GM12878 (cell line): ENCODE measurements around the gene SPATA31D1. TPM values are rescaled to one million over a fixed set of nuclear protein-coding genes. Genes with fewer than 3 reads are reported as not detected.
"Not testable (repeated sequence)": the region's sequence is repeated elsewhere in the genome, so short reads cannot be mapped to it uniquely, and the experiment has no call there.

Source experiments
- ATAC-seq: fragments of 200-7000 bp; cut with Tn5 transposase; 3 replicates; pipeline ENCODE4 v1.9.1; 2020; ENCODE audit warnings: mild to moderate bottlenecking, moderate library complexity
- Bru-seq: library from RNA; stranded (reverse); fragments of 400-500 nt; gene quantifications from one replicate; lab custom pipeline; 2021; lab: Mats Ljungman, UMichigan
- BruChase-seq, 2 experiments: library from RNA; stranded (reverse); fragments of 400-500 nt; gene quantifications; one replicate each; lab custom pipeline; 2021; lab: Mats Ljungman, UMichigan
- BruUV-seq: library from RNA; stranded (reverse); fragments of 400-500 nt; replicated peaks from 2 replicates; lab custom pipeline; 2021; lab: Mats Ljungman, UMichigan
- CTCF ChIA-PET: fragments of 300-600 bp; sonication (Branson Sonifier 250); formaldehyde crosslinking; extraction: SDS; loops from one replicate; lab custom pipeline; 2021; ENCODE audit warnings: inconsistent platforms; lab: Yijun Ruan, JAX
- POLR2A ChIA-PET: fragments of 350-600 bp; formaldehyde crosslinking; extraction: SDS; loops from one replicate; lab custom pipeline; 2021; ENCODE audit warnings: inconsistent platforms; lab: Charles Lee
- RAD21 ChIA-PET: fragments of 300-600 bp; sonication (Branson Sonifier 250); formaldehyde crosslinking; loops from one replicate; lab custom pipeline; 2023; ENCODE audit warnings: antibody characterized with exemption; ENCODE audit not compliant: unreplicated experiment; lab: Charles Lee
- SMC1A ChIA-PET: fragments of 300-600 bp; sonication (Branson Sonifier 250); formaldehyde crosslinking; loops from one replicate; lab custom pipeline; 2023; ENCODE audit not compliant: unreplicated experiment, uncharacterized antibody; lab: Charles Lee
- DNase-seq: peaks from one replicate; pipeline ENCODE4 v3.0.0-alpha.2; 2011; ENCODE audit warnings: low read depth, low spot score
- FAIRE-seq: peaks from 3 replicates; lab custom pipeline; 2011; peaks lifted over from hg19 to GRCh38; lab: Jason Lieb, UNC
- H2AFZ ChIP-seq: 2 replicates; pipeline ENCODE4 v1.6.0; 2011; ENCODE audit warnings: low read depth, low read length, control low read depth; ENCODE audit not compliant: control insufficient read depth
- H3K27ac ChIP-seq: 2 replicates; pipeline ENCODE4 v1.5.1; 2011; ENCODE audit warnings: control low read depth; ENCODE audit not compliant: control insufficient read depth, insufficient read depth
- H3K27me3 ChIP-seq, 2 experiments: replicated peaks in 1 of 2; 2 replicates each; pipeline versions ENCODE4 v1.6.0 to v1.6.1; 2011; ENCODE audit warnings: low read length in 1 of 2; ENCODE audit not compliant: control insufficient read depth in 2 of 2, insufficient read depth in 2 of 2
- H3K36me3 ChIP-seq, 2 experiments: 2 replicates each; pipeline ENCODE4 v1.5.1; 2011; ENCODE audit warnings: low read length in 1 of 2; ENCODE audit not compliant: control insufficient read depth in 2 of 2, insufficient read depth in 2 of 2
- H3K4me1 ChIP-seq: 2 replicates; pipeline ENCODE4 v1.6.1; 2011; ENCODE audit warnings: mild to moderate bottlenecking, low read length, moderate library complexity, mixed read lengths; ENCODE audit not compliant: control insufficient read depth, insufficient read depth
- H3K4me2 ChIP-seq: 2 replicates; pipeline ENCODE4 v1.6.0; 2011; ENCODE audit warnings: control low read depth; ENCODE audit not compliant: control insufficient read depth, insufficient read depth
- H3K4me3 ChIP-seq: fragments of 200-600 bp; sonication (generic); 2 replicates; pipeline ENCODE4 v1.5.1; 2016
- H3K79me2 ChIP-seq: 2 replicates; pipeline ENCODE4 v1.6.0; 2011; ENCODE audit warnings: low read length; ENCODE audit not compliant: control insufficient read depth, insufficient read depth
- H3K9ac ChIP-seq: 2 replicates; pipeline ENCODE4 v1.8.0; 2011; ENCODE audit warnings: low read length, control low read depth, mixed read lengths; ENCODE audit not compliant: control insufficient read depth, insufficient read depth
- H3K9me3 ChIP-seq: replicated peaks from 3 replicates; pipeline ENCODE4 v1.5.1; 2011; ENCODE audit warnings: mild to moderate bottlenecking, low read length; ENCODE audit not compliant: control insufficient read depth, insufficient read depth
- H4K20me1 ChIP-seq: 2 replicates; pipeline ENCODE4 v1.6.0; 2011; ENCODE audit not compliant: control insufficient read depth, insufficient read depth
- WGBS: methylation state at CpG from one replicate; pipeline ENCODE4 v1.1.6; 2016; ENCODE audit warnings: low lambda C conversion rate; ENCODE audit not compliant: insufficient replicate concordance, insufficient coverage; ENCODE audit errors: missing lambda C conversion rate; 5-methylcytosine and 5-hydroxymethylcytosine counted together
- in situ Hi-C: fragments of 300-500 bp; cut with MboI; formaldehyde crosslinking; loops from 9 replicates; pipeline ENCODE4 v1.14.3; 2018; ENCODE audit warnings: mixed read lengths
- intact Hi-C: fragments of 100-400 bp; cut with micrococcal nuclease; formaldehyde crosslinking; loops from one replicate; pipeline ENCODE4 v1.14.2; 2022; ENCODE audit not compliant: unreplicated experiment
- long read RNA-seq, 2 experiments: library from polyadenylated mRNA; unstranded; transcript quantifications; one replicate each; pipeline ENCODE4 v2.0.0, GENCODE V29; 2019 to 2020
- polyA minus RNA-seq, 3 experiments: library from RNA; depleted of rRNA, polyadenylated mRNA; stranded (reverse); fragments of >200 nt; gene quantifications; 2 replicates each; pipeline ENCODE4 v1.2.3, GENCODE V29; 2011
- polyA plus RNA-seq, 11 experiments: library from polyadenylated mRNA; depleted of rRNA in 4 of 11; unstranded in 6 of 11; stranded (reverse) in 5 of 11; fragments of >200 nt; fragmentation: Nextera tagmentation in 4 of 11; fragmentation: Illumina TruSeq in 1 of 11; extraction: Ambion mirVana in 4 of 11; extraction: Trizol in 1 of 11; gene quantifications; 1 replicate in 1 of 11; 2 replicates in 10 of 11; pipeline versions ENCODE4 v1.2.1 to v1.2.3, GENCODE V29; 2011 to 2016; ENCODE audit warnings: inconsistent platforms in 2 of 11, missing spikeins in 2 of 11, low read depth in 1 of 11
- total RNA-seq, 4 experiments: library from RNA; depleted of rRNA in 3 of 4; stranded (reverse); fragments of >200 nt in 3 of 4; fragmentation: Illumina TruSeq in 1 of 4; extraction: Trizol in 1 of 4; gene quantifications; 2 replicates each; pipeline versions ENCODE4 v1.2.1 to v1.2.3, GENCODE V29; 2013 to 2021

Gene SPATA31D1
- total RNA-seq (2013; cell fraction: nucleolus; rRNA removed) = 4.7 and 6.5 TPM in 2 replicates
- total RNA-seq (2014; rRNA removed) (0.06 TPM in 1 of 2 replicates, not detected in the other), total RNA-seq (2014; rRNA removed; fragmentation: Illumina TruSeq; extraction: Trizol) (0.04 TPM in 1 of 2 replicates, not detected in the other), total RNA-seq (2021) (not detected in 2 replicates), polyA plus RNA-seq (2011; rRNA removed) (0.45 and 0.52 TPM in 2 replicates), polyA plus RNA-seq (2014; fragmentation: Illumina TruSeq; extraction: Trizol) (0.01 and 0.06 TPM in 2 replicates), polyA plus RNA-seq (2014; fragmentation: Nextera tagmentation; extraction: Ambion mirVana) (under 1 TPM in 1 of 2 experiments, not detected in 1; 0.02 TPM), polyA plus RNA-seq (2014; rRNA removed) (not detected in 2 replicates), polyA plus RNA-seq (2016; fragmentation: Nextera tagmentation; extraction: Ambion mirVana) (under 1 TPM in 1 of 2 experiments, not detected in 1; 0.10 TPM), polyA minus RNA-seq (2011; rRNA and poly(A)+ RNA removed) (0.57 and 0.59 TPM in 2 replicates), Bru-seq, nascent RNA (percentile 30 among the genes with signal in this experiment), BruChase-seq, experiment 1, labeled RNA remaining after a 6-hour chase (percentile 40 among the genes with signal in this experiment), BruChase-seq, experiment 2, labeled RNA remaining after a 2-hour chase (percentile 43 among the genes with signal in this experiment)
- not detected for polyA plus RNA-seq (2011; ENCODE audit: low read depth)
- polyA plus RNA-seq (2011; cell fraction: cytosol; rRNA removed) = 0.17 and 0.21 TPM in 2 replicates
- 0.98 and 1.7 TPM in 2 replicates for polyA plus RNA-seq (2011; cell fraction: nucleus; rRNA removed)
- polyA plus RNA-seq (2012) = 0.11 TPM in 1 of 2 replicates, not detected in the other
- polyA minus RNA-seq (2011; cell fraction: cytosol; rRNA and poly(A)+ RNA removed) = not detected in 2 replicates
- 0.60 and 1.5 TPM in 2 replicates for polyA minus RNA-seq (2011; cell fraction: nucleus; rRNA and poly(A)+ RNA removed)
- long read RNA-seq, experiment 1 = 0 reads
- long read RNA-seq, experiment 2, partial matches to known transcripts = 0 of 1 reads
- long read RNA-seq, experiment 2, other reads (novel, unspliced or antisense) = 1 of 1 reads

GRCh38 chr9:81988472-81988871 lies at the start of gene SPATA31D1:
TSS of gene SPATA31D1 (plus strand) at chr9:81988772. CDS start at chr9:81988819, 47 bp downstream.
- SMC1A ChIA-PET, H2AFZ ChIP-seq, H4K20me1 ChIP-seq, H3K27me3 ChIP-seq, H3K27ac ChIP-seq, H3K36me3 ChIP-seq, in situ Hi-C loops, H3K9ac ChIP-seq, H3K79me2 ChIP-seq, H3K4me3 ChIP-seq, intact Hi-C loops, H3K9me3 ChIP-seq, CTCF ChIA-PET, DNase-seq, ATAC-seq, H3K4me1 ChIP-seq, H3K4me2 ChIP-seq, POLR2A ChIA-PET, FAIRE-seq, BruUV-seq, RAD21 ChIA-PET: not testable (repeated sequence)
- WGBS = 100% methylated on average over 1 of the region's 1 CpG

- H3K4me3 ChIP-seq, POLR2A ChIA-PET, CTCF ChIA-PET, FAIRE-seq, H3K4me2 ChIP-seq, SMC1A ChIA-PET, DNase-seq, RAD21 ChIA-PET, H2AFZ ChIP-seq, H3K9ac ChIP-seq, H4K20me1 ChIP-seq, BruUV-seq, H3K27ac ChIP-seq, H3K79me2 ChIP-seq, H3K9me3 ChIP-seq, H3K4me1 ChIP-seq, ATAC-seq, intact Hi-C loops, H3K27me3 ChIP-seq, in situ Hi-C loops, H3K36me3 ChIP-seq: not testable (repeated sequence)
- no CpG with 5 or more reads among the region's 2 CpGs for WGBS
Measured at GRCh38 chr9:81943393-81943792, 45.2 kb upstream of the SPATA31D1 start, which contains the start of gene SPATA31D3. TSS of gene SPATA31D3 (plus strand) at chr9:81943500. CDS start at chr9:81943586, 86 bp downstream.

- H4K20me1 ChIP-seq, H3K4me1 ChIP-seq, ATAC-seq, FAIRE-seq, H3K27ac ChIP-seq, H3K36me3 ChIP-seq, H3K27me3 ChIP-seq, H3K9ac ChIP-seq, BruUV-seq, intact Hi-C loops, SMC1A ChIA-PET, H3K4me3 ChIP-seq, H2AFZ ChIP-seq, DNase-seq, H3K79me2 ChIP-seq, RAD21 ChIA-PET, in situ Hi-C loops, H3K4me2 ChIP-seq, CTCF ChIA-PET, H3K9me3 ChIP-seq: not testable (repeated sequence)
- POLR2A ChIA-PET = interaction anchor here (0.6 kb wide), 1 partner anchor 143 kb away, joined by 5 read pairs; no protein-coding TSS in a partner anchor
- WGBS = no CpG with 5 or more reads among the region's 3 CpGs
Measured at GRCh38 chr9:81948650-81949049, 39.9 kb upstream of the SPATA31D1 start.
